ENCODE measurements around the gene AIG1.

DNA sequence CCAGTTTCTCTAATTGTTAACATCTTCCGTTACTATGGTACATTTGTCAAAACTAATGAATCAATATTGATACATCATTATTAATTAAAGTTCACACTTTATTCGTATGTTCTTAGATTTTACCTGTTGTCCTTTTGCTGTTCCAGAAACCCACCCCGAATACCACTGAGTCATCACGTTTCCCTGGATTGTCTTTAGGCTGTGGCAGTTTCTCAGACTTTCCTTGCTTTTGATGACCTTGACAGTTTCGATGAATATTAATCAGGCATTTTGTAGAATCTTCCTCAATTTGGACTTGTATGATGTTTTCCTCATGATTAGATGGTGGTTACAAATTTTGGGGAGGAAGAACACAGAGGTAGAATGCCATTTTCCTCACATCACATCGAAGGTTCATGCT, 39.1 kb upstream of the AIG1 start:
- TF ChIP-seq ATF7 (IDR thresholded peaks at IDR 0.05) (no peak), ATF7 (CRISPR knock-in tag; IDR thresholded peaks at IDR 0.05) (no peak), ZNF274 (CRISPR knock-in tag; IDR thresholded peaks at IDR 0.05) (no peak), POLR2A (IDR thresholded peaks at IDR 0.05; ENCODE audit: insufficient read depth in 1 of 2, low read depth in 2 of 2, low read length in 2 of 2) (no peak), SP2 (CRISPR knock-in tag; IDR thresholded peaks at IDR 0.05) (no peak)
- TF ChIP-seq, protein P1, sequence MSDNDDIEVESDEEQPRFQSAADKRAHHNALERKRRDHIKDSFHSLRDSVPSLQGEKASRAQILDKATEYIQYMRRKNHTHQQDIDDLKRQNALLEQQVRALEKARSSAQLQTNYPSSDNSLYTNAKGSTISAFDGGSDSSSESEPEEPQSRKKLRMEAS (IDR thresholded peaks at IDR 0.05): no peak
- TF ChIP-seq, protein P2, sequence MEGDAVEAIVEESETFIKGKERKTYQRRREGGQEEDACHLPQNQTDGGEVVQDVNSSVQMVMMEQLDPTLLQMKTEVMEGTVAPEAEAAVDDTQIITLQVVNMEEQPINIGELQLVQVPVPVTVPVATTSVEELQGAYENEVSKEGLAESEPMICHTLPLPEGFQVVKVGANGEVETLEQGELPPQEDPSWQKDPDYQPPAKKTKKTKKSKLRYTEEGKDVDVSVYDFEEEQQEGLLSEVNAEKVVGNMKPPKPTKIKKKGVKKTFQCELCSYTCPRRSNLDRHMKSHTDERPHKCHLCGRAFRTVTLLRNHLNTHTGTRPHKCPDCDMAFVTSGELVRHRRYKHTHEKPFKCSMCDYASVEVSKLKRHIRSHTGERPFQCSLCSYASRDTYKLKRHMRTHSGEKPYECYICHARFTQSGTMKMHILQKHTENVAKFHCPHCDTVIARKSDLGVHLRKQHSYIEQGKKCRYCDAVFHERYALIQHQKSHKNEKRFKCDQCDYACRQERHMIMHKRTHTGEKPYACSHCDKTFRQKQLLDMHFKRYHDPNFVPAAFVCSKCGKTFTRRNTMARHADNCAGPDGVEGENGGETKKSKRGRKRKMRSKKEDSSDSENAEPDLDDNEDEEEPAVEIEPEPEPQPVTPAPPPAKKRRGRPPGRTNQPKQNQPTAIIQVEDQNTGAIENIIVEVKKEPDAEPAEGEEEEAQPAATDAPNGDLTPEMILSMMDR (CRISPR knock-in tag; IDR thresholded peaks at IDR 0.05): no peak

All from HepG2 (cell line).